Glutamatergic neuron (in vitro differentiated cells): Measurements from ENCODE around the gene CMKLR1. TPM values are rescaled to one million over a fixed set of nuclear protein-coding genes. Genes with fewer than 3 reads are reported as not detected.

Experiments used
- DNase-seq: peaks from one replicate; pipeline ENCODE4 v3.0.0; 2022
- H3K27ac Mint-ChIP-seq: one replicate; pipeline ENCODE4 v1.8.0; 2020; ENCODE audit warnings: mild to moderate bottlenecking, mixed read lengths, inconsistent platforms; ENCODE audit not compliant: unreplicated experiment
- H3K27me3 Mint-ChIP-seq: one replicate; pipeline ENCODE4 v1.8.0; 2020; ENCODE audit warnings: mild to moderate bottlenecking, moderate library complexity, mixed read lengths, inconsistent platforms; ENCODE audit not compliant: unreplicated experiment
- H3K36me3 Mint-ChIP-seq: one replicate; pipeline ENCODE4 v1.8.0; 2020; ENCODE audit warnings: mild to moderate bottlenecking, mixed read lengths, inconsistent platforms; ENCODE audit not compliant: unreplicated experiment
- H3K4me1 Mint-ChIP-seq: one replicate; pipeline ENCODE4 v1.8.0; 2020; ENCODE audit warnings: mild to moderate bottlenecking, low read depth, mixed read lengths, inconsistent platforms; ENCODE audit not compliant: unreplicated experiment
- H3K4me3 Mint-ChIP-seq: one replicate; pipeline ENCODE4 v1.8.0; 2020; ENCODE audit warnings: mild to moderate bottlenecking, mixed read lengths, inconsistent platforms; ENCODE audit not compliant: unreplicated experiment
- H3K9me3 Mint-ChIP-seq: one replicate; pipeline ENCODE4 v1.8.0; 2020; ENCODE audit warnings: mild to moderate bottlenecking, moderate library complexity, mixed read lengths, inconsistent platforms; ENCODE audit not compliant: unreplicated experiment
- CTCF ChIP-seq: fragments of 200-600 bp; sonication (generic); IDR thresholded peaks from one replicate; pipeline ENCODE4 v1.5.0; 2021; ENCODE audit not compliant: partially characterized antibody, unreplicated experiment
- total RNA-seq: library from RNA; stranded (reverse); fragmentation: NEBNext Ultra II Directional; extraction: Animal tissue kit (Norgen Biotek cat#: 25700); gene quantifications from one replicate; pipeline ENCODE4 v1.2.1, GENCODE V29; 2021; ENCODE audit not compliant: unreplicated experiment

CMKLR1 gene
- total RNA-seq, 1 donor from 2014 or later, result not detected

- DNase-seq, result no peak
- H3K36me3 Mint-ChIP-seq, result no peaks in the 10 kb centered on the region
- peaks cover 6% of the 10 kb centered on the region for H3K27me3 Mint-ChIP-seq
- peaks cover 3% of the 10 kb centered on the region for H3K9me3 Mint-ChIP-seq
- H3K27ac Mint-ChIP-seq, result no peak overlapping the region
- H3K4me3 Mint-ChIP-seq, result no peak overlapping the region
- peaks cover 4% of the 10 kb centered on the region for H3K4me1 Mint-ChIP-seq
- no peak for TF ChIP-seq CTCF
Observed at GRCh38 chr12:108340037-108340436, 926 bp upstream of the CMKLR1 start.

GRCh38 chr12:108337235-108338223 lies 1.6 kb downstream of the CMKLR1 start:
- Mint-ChIP-seq H3K4me1 (peaks cover 4% of the 10 kb centered on the region), H3K27me3 (peaks cover 6% of the 10 kb centered on the region), H3K9me3 (peaks cover 3% of the 10 kb centered on the region), H3K27ac (no peak overlapping the region), H3K4me3 (no peak overlapping the region), H3K36me3 (no peaks in the 10 kb centered on the region)
- peak; percentile 40 for TF ChIP-seq CTCF
- DNase-seq, result no peak

- Mint-ChIP-seq H3K4me3 (no peak overlapping the region), H3K27ac (no peak overlapping the region), H3K4me1 (peaks cover 4% of the 10 kb centered on the region), H3K36me3 (no peaks in the 10 kb centered on the region), H3K9me3 (no peaks in the 10 kb centered on the region), H3K27me3 (peaks cover 7% of the 10 kb centered on the region)
- no peak for TF ChIP-seq CTCF
- DNase-seq, result no peak
Observed at GRCh38 chr12:108335349-108336119, 3.6 kb downstream of the CMKLR1 start.

GRCh38 chr12:108333898-108334699 lies 5.0 kb downstream of the CMKLR1 start:
- no peak overlapping the region for H3K27ac Mint-ChIP-seq
- H3K4me1 Mint-ChIP-seq, result peaks cover 5% of the 10 kb centered on the region
- no peak for DNase-seq
- peaks cover 6% of the 10 kb centered on the region for H3K27me3 Mint-ChIP-seq
- H3K9me3 Mint-ChIP-seq, result no peaks in the 10 kb centered on the region
- no peak for TF ChIP-seq CTCF
- H3K4me3 Mint-ChIP-seq, result no peak overlapping the region
- H3K36me3 Mint-ChIP-seq, result no peaks in the 10 kb centered on the region
